ENCODE data around the gene PURA.

GRCh38 chr5:140106805-140107311 is 7.1 kb upstream of the PURA start:
- TF ChIP-seq POLR2A (IDR thresholded peaks at IDR 0.05; ENCODE audit: low read length): no peak
- no peak; the same call in 2 of the 3 replicates for TF ChIP-seq CTCF (IDR thresholded peaks at IDR 0.05)
- TF ChIP-seq KDM1A (IDR thresholded peaks at IDR 0.05; ENCODE audit: low read depth): no peak
- TF ChIP-seq SREBF2 (IDR thresholded peaks at IDR 0.05): no peak
- no peak for TF ChIP-seq RNF2 (IDR thresholded peaks at IDR 0.05; ENCODE audit: borderline replicate concordance, low read depth)
- no peak for TF ChIP-seq PBX3 (IDR thresholded peaks at IDR 0.05)
